ENCODE results near the gene CAPS2.

- TF ChIP-seq CTCF (IDR thresholded peaks at IDR 0.05; ENCODE audit: insufficient read depth, low read length) = no peak
- TF ChIP-seq REST (IDR thresholded peaks at IDR 0.05; ENCODE audit: insufficient replicate concordance, low read depth) = no peak
- no peak for TF ChIP-seq POLR2AphosphoS5 (IDR thresholded peaks at IDR 0.05; ENCODE audit: low read depth)
- TF ChIP-seq GABPA (IDR thresholded peaks at IDR 0.05; ENCODE audit: low read depth) = no peak
- TF ChIP-seq SPI1 (IDR thresholded peaks at IDR 0.05; ENCODE audit: borderline replicate concordance, low read depth) = no peak
Observed at GRCh38 chr12:75257510-75257909, 72.6 kb downstream of the CAPS2 start.

Measured in HL-60 (cell line).